NCI-H2029 (cell line): ENCODE measurements around the gene URB2.
A peak's percentile ranks its signal among the peaks of the same experiment; 100 is the strongest.
"Not testable (repeated sequence)": the region's sequence is repeated elsewhere in the genome, so short reads cannot be mapped to it uniquely, and the experiment has no call there.

ENCODE experiments used
- DNase-seq: peaks from one replicate; lab custom pipeline; 2025; lab: John Stamatoyannopoulos, UW

URB2 gene

DNA sequence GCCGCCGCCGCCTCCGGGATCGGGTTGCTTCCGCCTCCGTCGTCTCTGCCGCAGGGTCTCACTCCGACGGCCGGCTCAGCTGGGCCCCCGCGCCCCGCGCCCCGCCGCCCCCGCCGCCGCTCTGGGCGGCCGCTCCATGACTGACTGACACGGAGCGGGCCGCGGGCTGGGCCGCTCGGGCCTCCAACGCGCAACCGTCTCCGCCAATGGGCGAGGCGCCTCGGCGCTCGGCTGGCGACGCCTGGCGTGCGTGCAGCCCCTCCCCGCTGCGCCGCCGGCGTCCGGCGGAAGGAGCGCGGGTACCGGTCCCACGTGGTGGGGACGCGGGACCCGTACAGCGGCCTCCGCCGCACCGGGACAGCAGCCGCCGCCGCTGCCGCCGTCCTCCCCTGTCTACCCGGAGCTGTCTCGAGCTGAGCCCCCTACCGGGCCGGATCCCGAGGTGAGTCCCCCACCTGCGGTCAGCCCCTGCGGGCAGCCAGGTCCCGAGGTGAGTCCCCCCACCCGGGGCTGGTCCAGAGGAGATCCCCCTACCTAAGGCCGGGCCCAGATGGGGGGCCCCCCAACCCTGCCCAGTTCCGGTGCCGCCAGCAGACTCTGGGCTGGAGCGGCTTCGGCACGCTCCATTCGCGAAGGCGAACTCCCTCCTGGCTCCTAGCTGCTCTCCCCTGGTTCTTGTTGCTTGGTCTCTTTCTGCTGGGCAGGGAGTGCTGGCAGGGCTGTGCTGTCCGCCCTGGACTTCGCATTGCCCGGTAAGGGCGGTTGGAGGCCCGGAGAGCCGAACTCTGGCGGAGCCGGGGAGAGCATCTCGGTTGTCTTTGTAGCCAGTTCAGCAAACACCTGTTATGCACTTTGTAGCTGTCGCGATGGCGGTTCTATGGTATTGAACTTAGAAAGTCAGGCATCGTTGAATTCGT lies at the start of gene URB2, which contains the start of gene TAF5L:
Gene URB2 (plus strand): TSS at position 333 of the 917 bp plus-strand sequence. CDS start 1,387 bp downstream, outside the sequence.
Gene TAF5L (minus strand): TSS at position 208 of the 917 bp plus-strand sequence. CDS start 11,640 bp downstream, outside the sequence.
- DNase-seq: peak; percentile 83

DNA sequence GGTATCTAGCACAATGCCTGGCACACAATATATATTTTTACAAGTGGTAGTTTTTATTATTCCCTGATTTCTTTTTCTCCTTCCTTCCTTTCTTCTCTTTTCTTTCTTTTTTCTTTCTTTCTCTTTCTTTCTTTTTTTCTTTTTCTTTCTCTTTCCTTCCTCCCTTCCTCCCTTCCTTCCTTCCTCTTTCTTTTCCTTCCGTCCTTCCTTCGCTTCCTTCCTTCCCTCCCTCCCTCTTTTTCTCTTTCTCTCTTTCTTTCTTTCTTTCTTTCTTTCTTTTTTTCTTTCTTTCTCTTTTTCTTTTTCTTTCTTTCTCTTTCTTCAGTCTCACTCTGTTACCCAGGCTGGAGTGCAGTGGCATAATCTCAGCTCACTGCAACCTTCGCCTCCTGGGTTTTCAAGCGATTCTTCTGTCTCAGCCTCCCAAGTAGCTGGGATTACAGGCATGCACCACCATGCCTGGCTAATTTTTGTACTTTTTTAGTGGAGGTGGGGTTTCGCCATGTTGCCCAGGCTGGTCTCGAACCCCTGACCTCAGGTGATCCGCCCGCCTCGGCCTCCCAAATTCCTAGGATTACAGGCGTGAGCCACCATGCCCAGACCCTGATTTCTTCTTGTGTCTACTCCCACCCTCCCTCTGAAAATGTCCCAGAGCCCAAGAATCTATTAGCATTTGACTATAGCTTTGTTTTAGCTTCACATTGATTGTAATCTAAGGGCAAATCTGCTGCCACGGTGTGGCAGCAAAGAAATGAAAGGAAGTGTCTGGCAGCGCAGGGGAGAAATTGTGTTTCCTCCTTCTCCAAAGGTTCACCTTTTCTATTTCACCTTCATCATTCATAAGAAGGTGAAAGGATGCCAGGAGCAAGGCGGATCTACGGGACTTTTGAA lies 47.6 kb upstream of the URB2 start:
- no peak for DNase-seq

DNA sequence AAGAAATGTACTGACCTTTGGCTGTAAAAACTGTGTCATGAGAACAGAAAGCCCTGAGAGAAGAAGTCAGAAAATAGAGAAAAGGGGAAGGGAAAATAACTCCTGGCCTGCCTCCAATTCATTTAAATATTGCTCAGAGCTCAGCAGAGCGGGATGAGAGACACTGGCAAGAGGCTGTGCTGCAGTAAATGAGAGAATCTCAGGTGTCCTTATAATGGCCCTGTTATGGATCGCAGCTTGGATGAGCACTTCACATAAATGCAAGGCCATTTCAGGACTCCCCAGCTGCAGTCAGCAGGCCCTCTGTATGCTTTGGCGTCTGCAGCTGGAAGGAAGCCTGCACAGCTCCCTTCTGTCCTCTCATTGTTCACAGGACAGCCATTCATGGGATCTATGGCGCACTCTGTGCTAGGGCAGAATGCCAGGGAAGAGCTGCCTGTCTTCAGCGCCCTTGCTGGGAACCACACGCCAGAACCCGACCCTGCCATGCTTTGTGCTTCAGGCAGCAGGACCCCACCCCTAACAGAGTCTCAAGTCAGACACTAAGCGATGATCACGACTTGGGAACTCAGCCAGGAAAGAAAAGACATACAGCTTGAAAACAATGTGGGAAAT lies 46.9 kb upstream of the URB2 start:
- peak; percentile 93 for DNase-seq

DNA sequence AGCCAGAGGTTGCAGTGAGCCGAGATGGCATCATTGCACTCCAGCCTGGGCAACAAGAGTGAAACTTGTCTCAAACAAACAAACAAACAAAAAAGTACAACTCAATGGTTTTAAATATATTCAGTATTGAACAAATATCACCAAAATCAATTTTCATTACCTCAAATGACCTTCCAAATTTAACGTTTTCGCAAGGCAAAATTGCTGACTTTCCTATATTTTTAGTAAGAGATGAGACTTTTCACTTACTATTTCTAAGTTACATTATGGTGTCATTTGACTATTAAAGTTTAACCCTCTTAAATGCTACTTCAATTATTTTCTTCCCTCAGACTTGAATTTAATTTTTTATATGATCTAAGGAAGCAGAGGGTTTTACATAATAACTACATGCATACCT lies 44.6 kb upstream of the URB2 start:
- no peak for DNase-seq

DNA sequence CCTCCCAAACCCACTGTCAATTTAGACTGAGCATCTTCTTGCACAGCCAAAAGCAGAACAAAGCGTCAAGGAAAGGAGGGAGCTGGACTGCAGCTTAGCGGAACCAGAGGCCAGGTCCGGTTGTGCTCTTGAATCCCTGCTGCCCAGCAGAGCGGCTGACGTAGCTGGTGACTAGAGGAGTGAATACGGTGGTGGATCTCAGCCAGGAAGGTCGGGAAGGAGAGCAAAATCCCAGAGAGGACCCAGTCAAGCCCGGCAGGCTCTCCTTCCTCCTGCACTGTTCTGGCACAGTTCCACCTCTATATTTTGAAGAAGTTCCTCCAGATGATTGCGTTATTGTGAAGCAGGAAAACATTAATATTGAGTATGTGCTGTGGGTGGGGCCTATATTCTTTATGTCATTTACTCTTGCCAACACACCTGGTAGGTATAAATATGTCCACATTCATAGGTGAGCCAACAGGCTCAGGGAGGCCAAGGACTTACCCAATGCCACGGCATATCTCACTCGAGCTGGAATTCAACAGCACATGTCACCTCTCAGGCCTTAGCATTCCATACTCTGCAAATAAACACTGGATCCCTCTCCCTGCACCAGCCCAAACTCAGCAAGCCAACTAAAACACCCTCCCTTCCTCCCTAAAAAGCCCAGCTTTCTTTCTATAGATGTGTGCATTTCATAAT lies 43.9 kb upstream of the URB2 start:
- peak; percentile 92 for DNase-seq

DNA sequence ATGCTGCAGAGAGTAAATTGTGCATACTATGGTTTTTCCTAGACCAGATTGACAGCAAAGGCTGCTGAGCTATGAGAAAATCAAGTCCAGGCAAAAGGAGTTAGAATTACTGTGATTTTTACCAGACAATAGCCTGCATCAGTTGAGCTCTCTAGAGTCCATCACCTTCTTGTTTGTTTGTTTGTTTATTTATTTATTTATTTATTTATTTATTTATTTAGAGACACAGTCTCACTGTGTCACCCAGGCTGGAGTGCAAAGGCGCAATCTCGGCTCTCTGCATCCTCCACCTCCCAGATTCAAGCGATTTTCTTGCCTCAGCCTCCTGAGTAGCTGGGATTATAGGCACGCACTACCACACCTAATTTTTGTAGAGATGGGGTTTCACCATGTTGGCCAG lies 43.3 kb upstream of the URB2 start:
- no peak for DNase-seq

DNA sequence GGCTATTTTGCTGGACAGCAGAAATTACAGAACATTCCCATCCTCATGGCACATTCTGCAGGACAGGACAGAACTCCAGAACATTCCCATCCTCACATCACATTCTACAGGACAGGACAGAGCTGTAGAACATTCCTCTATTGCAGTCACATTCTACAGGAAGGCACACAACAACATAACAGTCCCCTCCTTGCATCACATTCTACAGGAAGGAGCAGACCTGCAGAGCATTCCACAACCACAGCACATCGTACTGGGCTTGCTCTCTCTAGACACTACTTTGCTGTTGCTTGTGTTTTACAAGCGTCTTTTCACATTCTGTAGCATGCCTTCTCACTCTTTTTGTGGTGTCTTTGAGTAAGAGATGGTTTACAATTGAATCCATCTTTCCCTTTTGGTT lies 40.7 kb upstream of the URB2 start:
- DNase-seq: no peak

DNA sequence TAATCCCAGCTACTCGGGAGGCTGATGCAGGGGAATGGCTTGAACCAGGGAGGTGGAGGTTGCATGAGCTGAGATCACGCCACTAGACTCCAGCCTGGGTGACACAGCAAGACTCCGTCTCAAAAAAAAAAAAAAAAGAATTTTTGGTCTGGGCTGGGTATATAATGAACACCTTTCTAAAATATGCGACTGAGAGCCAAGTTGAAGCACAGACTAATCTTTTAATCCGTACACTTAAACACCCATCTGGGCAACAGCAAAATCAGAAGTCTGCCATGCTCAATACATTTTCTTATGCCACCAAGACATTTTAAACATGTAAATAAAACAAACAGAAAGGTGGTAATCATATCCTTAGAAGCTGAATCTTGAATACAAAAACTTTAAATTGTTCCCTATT lies 35.9 kb upstream of the URB2 start:
- no peak for DNase-seq

DNA sequence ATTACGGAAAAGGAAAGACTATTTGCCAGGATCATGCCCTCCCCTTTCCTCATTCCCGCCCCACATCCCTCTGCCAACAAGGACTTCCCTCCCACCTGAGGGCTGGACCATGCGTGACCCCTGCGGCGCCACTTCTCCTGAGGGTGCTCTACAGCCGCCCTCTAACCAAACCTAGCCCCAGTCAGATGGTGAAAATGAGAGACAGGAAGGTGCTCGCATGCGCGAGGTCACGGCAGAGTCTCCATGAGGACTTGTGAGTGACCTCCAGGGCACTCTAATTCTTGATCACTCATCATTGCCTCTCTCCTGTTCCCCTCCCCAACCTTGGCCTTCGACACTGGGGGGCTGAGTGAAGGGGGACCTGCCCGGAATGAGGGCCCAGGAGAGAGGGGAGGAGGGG lies 32.2 kb upstream of the URB2 start:
- DNase-seq: no peak

DNA sequence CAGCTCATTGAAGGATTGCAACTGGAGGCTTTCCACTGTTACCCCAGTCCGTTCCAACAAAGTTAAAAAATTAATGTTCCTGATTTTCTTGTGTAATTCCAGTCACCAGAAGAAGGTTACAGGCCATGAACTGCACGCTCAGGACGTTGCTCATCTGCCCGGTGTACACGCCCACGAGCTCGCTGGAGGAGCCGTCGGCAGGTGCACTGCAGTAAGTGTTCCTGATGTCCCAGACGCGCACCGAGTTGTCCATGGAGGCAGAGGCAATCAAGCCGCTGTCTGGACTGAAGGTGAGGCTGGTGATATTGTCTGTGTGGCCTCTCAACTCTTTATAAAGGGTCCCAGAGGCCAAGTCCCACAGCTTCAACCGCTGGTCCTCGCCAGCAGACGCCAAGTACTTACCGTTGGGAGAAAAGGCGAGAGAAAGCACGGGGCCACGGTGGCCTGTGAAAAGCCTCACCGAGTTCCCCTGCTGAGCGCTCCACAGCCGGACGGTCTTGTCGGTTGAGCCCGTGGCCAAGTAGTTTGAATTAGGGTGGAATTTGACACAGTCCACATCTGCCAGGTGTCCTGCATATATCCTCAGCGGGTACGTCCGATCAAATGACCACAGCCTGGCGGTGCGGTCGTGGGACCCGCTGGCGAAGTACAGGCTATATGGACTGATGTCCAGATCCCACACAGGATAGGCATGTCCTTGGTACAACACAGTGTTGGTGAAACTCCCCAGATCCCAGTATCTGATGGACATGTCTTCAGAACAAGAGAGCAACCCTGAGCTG lies 31.6 kb upstream of the URB2 start:
- DNase-seq: no peak

DNA sequence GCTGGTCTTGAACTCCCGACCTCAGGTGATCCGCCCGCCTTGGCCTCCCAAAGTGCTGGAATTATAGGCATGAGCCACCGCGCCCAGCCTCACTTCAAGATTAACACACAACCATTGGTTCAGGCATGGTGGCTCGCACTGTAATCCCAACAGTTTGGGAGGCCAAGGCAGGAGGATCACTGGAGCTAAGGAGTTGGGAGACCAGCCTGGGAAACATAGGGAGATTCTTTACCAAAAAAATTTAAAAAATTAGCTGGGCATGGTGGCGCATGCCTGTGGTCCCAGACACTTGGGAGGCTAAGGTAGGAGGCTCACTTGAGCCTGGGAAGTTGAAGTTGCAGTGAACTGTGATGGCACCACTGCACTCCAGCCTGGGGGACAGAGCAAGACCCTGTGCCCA lies 30.2 kb upstream of the URB2 start:
- not testable (repeated sequence) for DNase-seq

DNA sequence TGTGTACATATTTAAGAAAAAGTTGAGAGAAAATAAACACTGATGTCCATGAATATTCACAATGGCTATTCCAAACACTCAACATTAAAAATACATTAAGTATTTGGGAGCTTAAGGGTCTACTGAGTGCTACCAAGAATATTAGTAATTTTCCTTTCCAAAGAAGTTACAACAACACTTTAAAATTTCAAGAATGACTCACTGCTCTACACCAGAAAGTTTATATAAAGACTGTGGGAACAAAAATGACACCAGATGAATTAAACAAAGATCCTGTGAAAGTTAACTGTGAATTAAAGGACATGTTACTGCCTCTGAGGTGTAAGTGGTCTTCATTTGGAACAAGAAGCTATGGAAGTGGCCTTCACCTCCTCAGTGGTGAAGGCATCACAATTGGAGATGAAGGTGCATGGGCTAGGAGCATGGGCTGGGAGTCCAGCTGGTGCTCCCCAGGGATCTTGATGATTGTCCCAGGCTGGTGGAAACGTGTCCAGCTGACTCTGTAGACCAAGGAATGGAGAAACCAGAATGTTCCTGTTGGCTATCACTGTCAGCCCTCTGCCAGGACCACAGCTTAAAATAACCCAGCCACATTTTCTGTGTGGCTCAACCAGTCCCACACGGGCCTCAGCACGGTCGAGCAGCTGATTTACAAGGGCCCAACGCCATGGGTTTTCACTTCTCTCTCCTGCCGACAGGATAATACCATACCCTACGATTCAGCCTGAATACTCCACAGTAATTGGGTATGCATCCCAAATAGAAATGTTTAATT lies 28.9 kb upstream of the URB2 start:
- no peak for DNase-seq

DNA sequence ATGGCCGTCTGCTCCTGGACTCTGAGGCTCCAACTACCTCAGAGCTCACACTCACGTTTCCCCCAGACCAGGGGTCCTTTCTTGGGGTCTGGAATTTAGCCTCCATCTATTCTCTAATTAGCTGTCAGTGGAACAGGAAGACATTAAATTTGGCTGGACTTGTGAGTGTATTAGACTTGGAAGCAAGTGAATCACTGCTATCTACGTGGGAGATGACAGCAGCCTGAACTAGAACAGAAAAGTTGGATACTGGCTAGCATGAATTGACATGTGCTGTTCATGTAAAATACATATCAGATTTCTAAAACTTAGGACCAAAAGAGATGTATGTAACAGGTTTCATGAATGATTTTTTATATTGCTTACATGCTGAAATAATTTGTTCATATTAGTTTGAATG lies 28.2 kb upstream of the URB2 start:
- DNase-seq: no peak

DNA sequence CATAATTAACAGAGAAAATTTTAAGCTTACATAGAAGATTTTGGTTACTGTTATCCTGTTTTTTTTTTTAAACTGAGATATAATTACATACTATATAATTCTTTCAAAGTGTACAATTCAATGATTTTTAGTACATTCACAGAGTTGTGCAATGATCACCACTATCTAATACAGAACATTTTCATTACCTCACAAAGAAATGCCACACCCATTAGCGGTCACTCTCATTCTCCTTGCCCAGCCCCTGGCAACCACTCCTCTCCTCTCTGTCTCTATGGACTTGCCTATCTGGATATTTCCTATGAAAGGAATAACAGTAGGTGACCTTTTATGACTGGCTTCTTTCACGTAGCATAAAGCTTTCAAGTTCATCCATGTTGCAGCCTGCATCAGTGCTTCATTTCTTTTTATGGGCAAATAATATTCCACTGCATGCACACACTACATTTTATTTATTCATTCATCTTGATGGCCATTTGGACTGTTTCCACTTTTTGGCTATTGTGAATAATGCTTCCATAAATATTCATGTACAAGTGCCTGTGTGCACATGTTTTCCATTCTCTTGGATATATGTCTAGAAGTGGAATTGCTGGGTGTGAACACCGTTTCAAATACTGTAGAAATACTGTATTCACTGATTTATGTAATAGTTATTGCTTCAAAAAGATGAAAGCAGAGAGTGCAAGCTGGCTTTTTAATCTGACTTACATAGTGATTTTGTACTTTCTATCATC lies 26.7 kb upstream of the URB2 start:
- DNase-seq: no peak

DNA sequence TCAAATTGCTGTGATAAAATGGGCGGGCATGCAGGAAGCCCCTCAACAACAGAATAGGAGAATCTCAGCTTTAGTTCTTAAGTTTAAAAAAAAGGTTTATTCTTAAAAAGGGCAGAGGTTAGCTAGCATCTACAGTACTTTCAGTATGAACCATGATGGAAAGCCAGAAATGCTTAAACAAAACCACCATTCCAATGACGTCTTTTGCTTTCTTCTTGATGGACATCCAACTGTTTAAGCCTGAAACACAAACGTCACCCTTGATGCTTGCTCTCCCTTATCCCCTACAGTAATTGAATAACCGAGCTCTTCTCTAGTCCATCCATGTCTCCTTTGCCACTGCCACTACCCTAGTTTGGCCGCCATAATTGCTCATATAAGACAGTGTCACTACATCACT lies 25.8 kb upstream of the URB2 start:
- no peak for DNase-seq

DNA sequence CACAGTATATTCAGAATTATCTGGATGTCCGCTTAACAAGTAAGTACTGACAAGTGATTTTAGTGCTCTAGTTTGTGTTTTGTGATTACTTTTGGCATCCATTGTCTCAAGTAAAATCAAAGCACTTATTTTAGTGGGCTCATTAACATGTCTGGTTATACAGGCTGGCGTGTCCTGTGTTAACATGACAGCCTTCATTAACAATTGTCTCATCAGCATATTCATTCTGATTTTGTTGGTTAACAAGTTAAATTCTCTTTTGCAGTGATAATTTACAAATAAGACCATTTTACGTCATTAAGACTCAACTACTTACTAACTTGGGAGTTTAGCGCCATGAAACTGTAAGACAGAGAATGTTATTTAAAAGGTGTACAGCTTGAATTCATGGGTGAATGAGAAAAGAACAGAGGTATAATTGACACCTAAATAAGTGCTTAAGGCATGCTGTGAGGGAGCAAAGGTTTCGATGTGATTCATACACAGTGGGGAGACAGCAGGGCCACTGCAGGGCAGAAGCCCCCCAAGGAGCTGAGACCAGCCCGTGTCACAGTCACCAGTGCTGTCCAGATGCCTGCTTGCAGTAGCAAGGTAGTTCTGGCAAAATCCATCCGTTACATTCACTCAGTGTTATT lies 22.6 kb upstream of the URB2 start:
- no peak for DNase-seq

DNA sequence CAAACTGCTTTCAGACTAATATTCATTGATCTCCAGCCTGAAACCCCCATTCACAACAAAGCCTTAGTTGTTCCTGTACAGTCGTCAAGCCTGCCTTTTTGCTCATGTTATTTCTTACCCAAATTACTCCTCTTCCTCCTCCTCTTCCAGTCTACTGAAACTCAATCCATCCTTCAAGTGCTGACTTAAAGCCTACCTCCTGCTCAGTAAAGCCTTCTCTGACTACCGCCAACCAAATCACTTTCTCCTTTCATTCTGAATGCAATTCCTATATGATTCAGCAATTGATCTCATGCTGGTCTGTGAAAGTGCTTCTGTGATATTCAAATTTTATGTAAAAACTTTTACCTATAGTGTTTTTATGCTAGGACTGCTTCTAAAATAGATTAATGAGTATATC lies 18.7 kb upstream of the URB2 start:
- DNase-seq: no peak

DNA sequence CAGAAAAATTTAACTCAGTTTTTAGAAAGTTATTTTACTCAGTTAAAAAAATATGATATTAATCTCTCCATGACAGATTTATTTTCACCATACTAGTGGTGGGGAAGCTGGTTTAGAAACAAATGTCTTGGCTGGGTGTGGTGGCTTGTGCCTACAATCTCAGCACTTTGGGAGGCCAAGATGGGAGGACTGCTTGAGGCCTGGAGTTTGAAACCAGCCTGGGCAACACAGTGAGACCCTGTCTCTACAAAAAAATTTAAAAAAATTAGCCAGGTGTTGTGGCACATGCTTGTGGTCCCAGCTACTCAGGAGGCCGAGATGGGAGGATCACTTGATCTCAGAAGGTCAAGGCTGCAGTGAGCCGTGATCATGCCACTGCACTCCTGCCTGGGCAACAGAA lies 17.5 kb upstream of the URB2 start:
- no peak for DNase-seq

DNA sequence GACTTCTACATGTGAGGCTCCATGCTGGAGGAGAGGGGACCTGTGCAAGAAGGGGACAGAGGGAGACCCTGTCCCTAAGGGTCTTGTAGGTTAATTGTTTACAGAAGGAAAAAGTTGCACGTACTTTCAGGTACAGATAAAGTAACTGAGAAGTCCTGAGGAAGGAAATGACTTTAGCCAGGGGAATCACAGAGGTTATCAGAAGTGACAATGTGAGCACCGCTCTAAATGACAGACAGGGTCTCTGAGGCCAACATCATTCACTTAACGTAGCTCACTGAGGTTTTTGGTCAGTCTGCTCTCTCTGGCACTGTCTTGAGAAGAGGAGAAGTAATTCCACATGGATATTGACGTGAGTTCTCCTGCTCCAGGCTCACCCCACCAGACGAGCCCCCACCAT lies 12.1 kb upstream of the URB2 start:
- DNase-seq: no peak
